GM18517 (cell line): ENCODE results near the gene UTS2B.
A peak's percentile ranks its signal among the peaks of the same experiment; 100 is the strongest.

Experiments
- ATAC-seq: cut with Tn5 transposase; IDR thresholded peaks from one replicate; pipeline ENCODE4 v1.9.1; 2021; ENCODE audit warnings: mild to moderate bottlenecking, moderate library complexity; ENCODE audit not compliant: unreplicated experiment

The UTS2B gene

GRCh38 chr3:191328383-191328961 lies 1.9 kb downstream of the UTS2B start:
- ATAC-seq = no peak

DNA sequence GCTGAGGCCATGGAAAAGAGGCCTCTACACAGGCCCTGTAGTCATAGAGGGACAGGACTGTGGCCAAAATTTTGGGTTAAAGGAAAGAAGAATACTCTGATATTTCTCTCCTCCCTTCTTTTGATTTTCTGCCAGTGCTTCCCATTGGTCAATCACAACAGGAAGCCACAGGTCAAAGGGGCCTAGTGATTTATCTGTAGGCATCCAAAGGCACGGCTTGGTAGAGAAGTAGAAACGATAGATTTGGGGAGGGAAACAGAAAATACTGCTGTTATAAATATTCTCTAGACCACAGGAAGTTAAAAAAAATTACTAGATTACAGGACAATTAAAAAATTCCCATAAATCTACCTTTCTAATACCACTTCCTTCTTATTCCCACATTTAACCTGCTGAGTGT lies 2.8 kb downstream of the UTS2B start:
- ATAC-seq = no peak

- ATAC-seq = no peak
These were observed 5.4 kb downstream of the UTS2B start for GRCh38 chr3:191324936-191325335.

DNA sequence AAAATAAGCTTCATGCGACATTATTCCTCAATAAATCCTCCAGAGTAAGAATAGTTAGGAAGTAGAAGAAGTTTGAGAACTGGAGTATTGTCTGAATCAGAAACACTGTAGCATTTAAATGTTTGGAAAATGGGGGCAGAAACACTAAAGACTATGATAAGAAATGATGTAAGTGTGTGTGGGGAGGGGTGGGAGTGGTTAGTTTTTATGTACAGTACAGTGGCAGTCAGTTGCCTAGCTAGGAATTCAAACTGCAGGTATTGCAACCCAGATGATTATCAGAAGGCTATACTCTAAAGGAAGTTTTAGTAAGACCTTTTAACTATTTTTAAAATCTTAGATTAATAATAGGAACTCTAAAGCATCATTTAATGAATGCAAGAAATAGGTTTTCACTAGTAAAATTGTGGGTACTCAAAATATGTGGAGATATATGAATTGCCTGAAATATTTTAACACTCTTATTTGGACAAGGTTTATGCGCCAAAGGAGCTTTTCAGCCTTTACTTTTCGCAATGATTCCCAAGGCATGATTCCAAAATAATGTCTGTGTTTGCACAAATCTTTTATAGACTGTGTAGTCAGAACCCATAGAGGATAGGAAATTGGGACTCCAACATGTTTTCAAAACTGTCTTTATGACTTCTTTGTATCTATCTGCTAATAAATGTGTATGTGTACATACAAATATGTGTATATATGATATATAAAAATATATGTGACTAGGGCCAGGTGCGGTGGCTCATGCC lies 9.1 kb downstream of the UTS2B start:
- no peak for ATAC-seq

DNA sequence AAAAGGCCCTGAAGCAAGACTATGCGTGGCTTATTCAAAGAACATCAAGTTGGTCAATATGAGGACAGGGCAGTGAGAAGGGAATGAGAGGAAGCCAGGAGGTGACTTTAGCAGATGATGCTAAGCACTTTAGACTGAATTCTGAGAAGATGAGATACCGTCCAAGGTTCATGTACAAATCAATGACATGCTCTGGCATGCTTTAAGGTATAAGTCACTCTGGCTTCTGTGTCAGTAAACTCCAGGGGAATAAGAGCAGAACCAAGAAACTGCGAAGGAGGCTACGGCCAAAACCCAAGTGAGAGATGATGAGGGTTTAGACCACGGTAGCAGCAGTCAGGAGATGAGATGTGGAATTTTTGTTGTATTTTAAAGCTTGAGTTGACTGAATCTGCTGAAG lies 10.0 kb downstream of the UTS2B start:
- ATAC-seq = no peak

DNA sequence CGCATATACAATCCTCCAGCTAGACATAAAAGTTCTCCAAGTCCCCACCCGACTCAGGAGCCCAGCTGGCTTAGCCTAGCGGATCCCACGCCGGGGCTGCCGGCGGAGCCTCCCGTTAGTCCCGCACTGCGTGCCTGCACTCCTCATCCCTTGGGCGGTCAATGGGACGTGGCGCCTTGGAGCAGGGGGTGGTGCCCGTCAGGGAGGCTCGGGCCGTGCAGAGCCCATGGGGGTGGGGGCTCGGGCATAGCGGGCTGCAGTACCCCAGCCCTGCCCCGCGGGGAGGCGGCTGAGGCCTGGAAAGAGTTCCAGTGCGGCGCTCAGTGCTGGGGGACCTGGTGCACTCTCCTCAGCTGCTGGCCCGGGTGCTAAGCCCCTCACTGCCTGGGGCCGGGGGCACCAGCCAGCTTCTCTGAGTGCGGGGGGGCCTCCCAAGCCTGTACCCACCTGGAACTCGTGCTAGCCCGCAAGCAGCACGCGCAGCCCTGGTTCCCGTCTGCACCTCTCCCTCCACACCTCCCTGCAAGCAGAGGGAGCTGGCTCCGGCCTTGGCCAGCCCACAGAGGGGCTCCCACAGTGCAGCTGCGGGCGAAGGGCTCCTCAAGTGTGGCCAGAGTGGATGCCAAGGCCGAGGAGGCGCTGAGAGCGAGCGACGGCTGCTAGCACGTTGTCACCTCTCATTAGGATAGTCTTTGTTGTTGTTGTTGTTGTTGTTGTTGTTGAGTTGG lies 13.3 kb downstream of the UTS2B start:
- no peak for ATAC-seq

- no peak for ATAC-seq
These were observed 16.1 kb downstream of the UTS2B start for GRCh38 chr3:191314109-191314728.

- no peak for ATAC-seq
These were observed 17.0 kb downstream of the UTS2B start for GRCh38 chr3:191313296-191313695.

- ATAC-seq = no peak
These were observed 23.0 kb downstream of the UTS2B start for GRCh38 chr3:191307341-191307740.

DNA sequence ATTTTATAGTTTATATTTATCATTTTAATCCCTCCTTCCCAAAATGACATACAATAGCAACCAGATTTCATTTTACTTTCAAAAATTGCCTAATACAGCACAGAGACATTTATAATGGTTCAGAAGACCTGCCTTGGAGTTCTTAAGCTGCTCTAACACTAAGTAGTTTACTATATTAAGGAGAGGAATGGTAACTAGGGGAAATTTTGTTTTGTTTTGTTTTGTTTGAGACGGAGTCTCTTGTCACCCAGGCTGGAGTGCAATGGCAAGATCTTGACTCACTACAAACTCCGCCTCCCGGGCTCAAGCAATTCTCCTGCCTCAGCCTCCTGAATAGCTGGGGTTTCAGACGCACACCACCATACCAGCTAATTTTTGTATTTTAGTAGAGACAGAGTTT lies 23.9 kb downstream of the UTS2B start:
- ATAC-seq = no peak

GRCh38 chr3:191303596-191303995 lies 26.7 kb downstream of the UTS2B start:
- ATAC-seq = no peak

- ATAC-seq = no peak
These were observed 27.9 kb downstream of the UTS2B start for GRCh38 chr3:191302451-191302850.

DNA sequence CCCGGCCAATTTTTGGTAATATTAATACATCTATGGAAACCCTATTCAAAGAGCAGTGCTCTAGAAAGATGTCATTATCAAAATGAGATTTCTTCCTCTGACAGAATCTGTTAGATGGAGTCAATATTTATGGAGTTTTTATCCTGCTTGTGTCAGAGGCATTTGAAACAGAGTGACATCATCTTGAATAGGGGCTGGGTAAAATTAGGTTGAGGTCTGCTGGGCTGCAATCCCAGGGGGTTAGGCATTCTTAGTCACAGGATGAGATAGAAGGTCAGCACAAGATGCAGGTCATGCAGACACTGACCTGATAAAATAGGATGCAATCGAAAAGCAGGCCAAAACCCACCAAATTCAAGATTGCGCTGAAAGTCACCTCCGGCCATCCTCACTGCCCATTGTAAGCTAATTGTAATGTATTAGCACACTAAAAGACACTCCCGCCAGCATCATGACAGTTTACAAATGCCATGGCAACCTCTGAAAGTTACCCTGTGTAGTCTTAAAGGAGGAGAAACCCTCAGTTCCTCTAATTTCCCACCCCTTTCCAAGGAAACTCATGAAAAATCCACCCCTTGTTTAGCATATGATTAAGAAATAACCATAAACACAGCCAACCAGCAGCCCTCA lies 28.4 kb downstream of the UTS2B start:
- ATAC-seq = no peak

DNA sequence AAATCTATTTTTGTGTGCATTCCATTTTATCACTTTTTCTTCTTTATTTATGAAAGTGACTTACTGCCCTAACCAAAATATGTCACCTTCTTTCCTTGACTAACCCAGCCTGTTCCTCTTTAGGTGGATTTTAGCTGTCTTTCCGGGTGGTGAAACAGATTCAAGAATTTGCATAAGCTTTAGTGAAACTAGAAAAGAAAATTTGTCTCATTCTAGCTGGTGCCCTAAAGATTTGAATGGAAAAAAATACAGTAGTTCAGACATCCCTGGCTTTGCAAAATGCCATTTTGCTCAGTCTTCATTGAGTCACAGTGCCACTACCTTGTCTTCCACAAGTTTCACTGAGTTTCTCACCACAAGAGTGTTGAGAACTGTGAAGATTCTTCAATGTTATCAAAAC lies 29.3 kb downstream of the UTS2B start:
- peak; percentile 77 for ATAC-seq

- no peak for ATAC-seq
These were observed 29.9 kb downstream of the UTS2B start for GRCh38 chr3:191300422-191300821.

- no peak for ATAC-seq
These were observed 31.5 kb downstream of the UTS2B start for GRCh38 chr3:191298846-191299245.

DNA sequence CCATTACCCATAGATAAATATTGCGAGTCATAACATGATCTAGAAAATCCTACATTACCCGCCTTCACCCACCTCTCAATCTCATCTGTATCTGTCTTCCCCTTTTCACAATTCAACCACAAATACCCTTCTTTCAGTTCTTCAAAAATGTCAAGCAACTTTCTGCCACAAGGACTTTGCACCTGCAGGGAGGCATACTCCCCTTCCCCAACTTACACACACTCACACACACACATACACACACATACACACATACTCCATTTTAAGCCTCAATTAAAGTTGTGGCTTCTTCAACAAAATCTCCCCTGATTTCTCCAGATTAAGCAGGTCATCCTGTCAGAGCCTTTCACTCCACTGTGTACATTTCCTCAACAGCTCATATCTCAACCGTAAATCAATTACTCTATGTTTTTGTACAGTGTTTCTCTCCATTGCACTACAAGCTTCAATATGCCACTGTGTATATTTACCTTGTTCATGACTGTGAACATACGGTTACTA lies 34.2 kb downstream of the UTS2B start:
- peak; percentile 94 for ATAC-seq

- no peak for ATAC-seq
These were observed 36.0 kb downstream of the UTS2B start for GRCh38 chr3:191294291-191294690.

- no peak for ATAC-seq
These were observed 37.9 kb downstream of the UTS2B start for GRCh38 chr3:191292243-191293015.

- ATAC-seq = peak; percentile 90
These were observed 39.9 kb downstream of the UTS2B start for GRCh38 chr3:191290311-191291025.
